Left ventricle myocardium superior (tissue), 1 donor: Measurements from ENCODE around the gene IFTAP. TPM values are rescaled to one million over a fixed set of nuclear protein-coding genes. Genes with fewer than 3 reads are reported as not detected.

Experiments used
- ATAC-seq: fragments of 200-7000 bp; cut with Tn5 transposase; one replicate; pipeline ENCODE4 v1.9.1; 2020; ENCODE audit warnings: mild to moderate bottlenecking, moderate library complexity
- DNase-seq: peaks from one replicate; pipeline ENCODE4 v3.0.0-alpha.2; 2020
- intact Hi-C: fragments of 100-400 bp; cut with micrococcal nuclease; formaldehyde crosslinking; loops from one replicate; pipeline ENCODE4 v1.11.0; 2022
- total RNA-seq: library from RNA; stranded (reverse); fragmentation: NEBNext Ultra II Directional; extraction: Animal tissue kit (Norgen Biotek cat#: 25700); gene quantifications from one replicate; pipeline ENCODE4 v1.2.1, GENCODE V29; 2021
- donor health status: DM: no; HTN: yes; CAD: no; lungs with severe emphysema.

Gene IFTAP
- total RNA-seq, 1 donor from 2014 or later, result 44.6 TPM

DNA sequence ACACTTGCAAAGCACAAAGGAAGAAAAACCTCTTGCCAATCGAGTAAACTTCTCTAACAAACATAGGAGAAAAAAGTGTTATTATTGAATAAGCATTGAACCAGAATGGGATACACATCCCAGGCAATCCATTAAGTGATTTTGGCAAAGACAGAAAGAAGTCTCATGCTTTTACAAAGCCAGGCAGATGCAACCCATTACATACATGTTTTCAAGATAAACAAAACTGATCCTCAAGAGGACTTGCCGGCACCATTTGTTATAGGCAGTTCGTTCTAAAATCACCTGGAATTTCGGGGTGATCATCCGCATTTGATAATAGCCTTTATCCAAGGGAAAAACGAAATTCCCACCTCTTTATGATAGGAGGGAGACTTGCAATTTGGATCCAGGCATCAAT is 101.3 kb downstream of the IFTAP start:
- DNase-seq (no peak), ATAC-seq (no peak)

GRCh38 chr11:36696550-36696949 is 102.2 kb downstream of the IFTAP start:
- DNase-seq (no peak), ATAC-seq (no peak)
- intact Hi-C loops, result no loop called here

More for the DNA sequence above, 101.3 kb downstream of the IFTAP start:
- intact Hi-C loops, result no loop called here

DNA sequence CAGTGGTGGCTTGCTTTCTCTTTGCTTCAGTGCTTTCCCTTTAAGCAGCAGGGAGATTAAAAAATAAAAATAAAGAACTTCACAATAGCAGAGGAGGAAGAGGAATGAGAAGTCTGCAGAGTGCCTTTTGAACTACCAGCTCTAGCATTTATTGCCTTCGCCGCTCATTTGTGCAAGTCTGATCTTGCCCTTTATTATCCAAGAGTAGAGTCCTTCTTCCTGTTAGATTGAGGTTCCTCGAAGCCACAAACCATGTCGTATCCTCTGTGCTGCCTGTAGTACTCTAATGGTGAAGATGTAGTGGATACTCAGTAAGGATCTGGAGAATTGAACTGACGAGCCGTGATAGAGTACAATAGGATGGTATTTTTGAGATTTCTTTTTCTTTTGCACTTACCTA is 105.0 kb downstream of the IFTAP start:
- ATAC-seq (no peak), DNase-seq (no peak)
- intact Hi-C loops, result no loop called here

GRCh38 chr11:36700246-36700645 is 105.9 kb downstream of the IFTAP start:
- intact Hi-C loops, result loop anchor here (5.0 kb wide), 1 partner anchor 42 kb away; no protein-coding TSS in a partner anchor
- no peak for DNase-seq
- ATAC-seq, result no peak

- intact Hi-C loops, result loop anchor here (5.0 kb wide), 1 partner anchor 40 kb away; no protein-coding TSS in a partner anchor
- DNase-seq (no peak), ATAC-seq (peak; percentile 94)
These were observed 108.2 kb downstream of the IFTAP start for GRCh38 chr11:36702330-36703054.

GRCh38 chr11:36703055-36703404 is 108.7 kb downstream of the IFTAP start:
- ATAC-seq (no peak), DNase-seq (no peak)
- intact Hi-C loops, result loop anchor here (5.0 kb wide), 1 partner anchor 39 kb away; no protein-coding TSS in a partner anchor

Other genes starting within 250 kb of the IFTAP start
- 11.6 TPM for gene TRAF6, start 84.2 kb upstream of the IFTAP start, total RNA-seq
- 1.4 TPM for gene RAG1, start 26.5 kb upstream of the IFTAP start, total RNA-seq
- gene RAG2, start 3.7 kb downstream of the IFTAP start, total RNA-seq, result not detected